ENCODE measurements around the gene TRIM36. TPM values are rescaled to one million over a fixed set of nuclear protein-coding genes. Genes with fewer than 3 reads are reported as not detected.

Gene TRIM36
- total and polyA plus RNA-seq, 10 of the 15 experiments (the other 5 are each of a cell fraction or from before 2014, with no cell fraction given), result 0.01 to 0.09 (median 0.07) TPM; not detected in 6

DNA sequence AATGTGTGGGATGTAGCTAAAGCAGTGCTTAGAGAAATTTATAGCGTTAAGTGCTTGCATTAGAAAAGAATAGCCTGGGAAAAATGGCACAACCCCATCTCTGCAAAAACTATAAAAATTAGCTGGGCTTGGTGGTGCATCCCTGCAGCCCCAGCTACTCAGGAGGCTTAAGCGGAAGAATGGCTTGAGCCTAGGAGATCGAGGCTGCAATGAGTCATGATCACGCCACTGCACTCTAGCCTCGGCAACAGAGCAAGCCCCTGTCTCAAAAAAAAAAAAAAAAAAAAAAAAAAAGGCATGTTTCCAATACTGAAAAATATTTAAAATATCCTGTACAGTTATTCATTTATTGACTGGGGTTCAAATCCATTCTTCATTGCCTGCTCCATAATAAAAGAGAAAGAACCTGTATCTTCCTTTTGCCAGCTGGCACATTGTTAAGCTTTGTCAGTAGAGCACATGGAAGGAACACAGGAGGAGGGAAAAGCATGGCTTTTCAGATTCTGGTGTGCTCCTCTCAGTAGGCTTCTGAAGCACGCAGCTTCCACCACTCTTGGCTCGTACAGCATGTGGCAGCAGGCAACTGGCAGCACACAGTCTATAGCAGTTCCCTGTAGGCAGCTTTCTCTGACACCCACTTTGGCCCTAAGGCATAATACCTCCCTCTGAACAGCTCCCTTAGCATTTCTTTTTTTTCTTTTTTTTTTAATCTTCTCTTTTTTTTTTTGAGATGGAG is 73.5 kb downstream of the TRIM36 start (continued):
- TF ChIP-seq PRDM15 (CRISPR knock-in tag; IDR thresholded peaks at IDR 0.05) (no peak), ZNF622 (IDR thresholded peaks at IDR 0.05) (no peak), BACH1 (IDR thresholded peaks at IDR 0.05; ENCODE audit: borderline replicate concordance) (no peak), STAT1 (conservative IDR thresholded peaks at IDR 0.05) (no peak)
- TF ChIP-seq, protein P1, sequence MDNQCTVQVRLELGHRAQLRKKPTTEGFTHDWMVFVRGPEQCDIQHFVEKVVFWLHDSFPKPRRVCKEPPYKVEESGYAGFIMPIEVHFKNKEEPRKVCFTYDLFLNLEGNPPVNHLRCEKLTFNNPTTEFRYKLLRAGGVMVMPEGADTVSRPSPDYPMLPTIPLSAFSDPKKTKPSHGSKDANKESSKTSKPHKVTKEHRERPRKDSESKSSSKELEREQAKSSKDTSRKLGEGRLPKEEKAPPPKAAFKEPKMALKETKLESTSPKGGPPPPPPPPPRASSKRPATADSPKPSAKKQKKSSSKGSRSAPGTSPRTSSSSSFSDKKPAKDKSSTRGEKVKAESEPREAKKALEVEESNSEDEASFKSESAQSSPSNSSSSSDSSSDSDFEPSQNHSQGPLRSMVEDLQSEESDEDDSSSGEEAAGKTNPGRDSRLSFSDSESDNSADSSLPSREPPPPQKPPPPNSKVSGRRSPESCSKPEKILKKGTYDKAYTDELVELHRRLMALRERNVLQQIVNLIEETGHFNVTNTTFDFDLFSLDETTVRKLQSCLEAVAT (IDR thresholded peaks at IDR 0.05), result no peak

DNA sequence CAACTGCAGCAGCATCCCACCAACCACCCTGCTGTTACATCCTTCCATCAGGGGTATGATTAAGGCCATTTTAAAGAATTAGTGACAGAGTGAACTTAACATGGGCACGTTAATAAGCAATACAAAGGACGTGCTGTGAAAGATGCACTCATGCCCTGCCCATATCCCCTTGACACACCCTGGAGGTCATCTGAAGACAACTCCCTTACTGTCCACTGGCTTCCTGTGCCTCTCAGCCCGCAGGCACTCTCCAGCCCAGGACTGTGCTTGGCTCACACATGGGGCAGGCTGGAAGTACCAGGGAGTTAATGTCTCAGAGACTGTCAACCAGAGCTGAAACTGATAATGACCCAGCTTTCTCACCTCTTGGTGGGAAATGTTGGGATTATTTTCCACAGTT is 81.8 kb downstream of the TRIM36 start:
- intact Hi-C loops (cut with micrococcal nuclease; ENCODE audit: unreplicated experiment), result no loop called here
- FAIRE-seq, result no peak
- ATAC-seq, result no peak
- no peak for DNase-seq (ENCODE audit: low read depth, low spot score)
- Histone ChIP-seq H3K36me3 (ENCODE audit: control insufficient read depth in 2 of 2, insufficient read depth in 2 of 2, low read length in 1 of 2) (no peaks in the 10 kb centered on the region), H3K9ac (ENCODE audit: control insufficient read depth, insufficient read depth, low read length) (no peak overlapping the region), H3K4me3 (no peak overlapping the region), H3K9me3 (replicated peaks; ENCODE audit: control insufficient read depth, insufficient read depth, low read length) (no peaks in the 10 kb centered on the region), H3K27me3 (replicated peaks in 1 of 2; ENCODE audit: control insufficient read depth in 2 of 2, insufficient read depth in 2 of 2, low read length in 1 of 2) (no peaks in the 10 kb centered on the region; a peak in 1 of 4 replicates), H3K4me2 (ENCODE audit: control insufficient read depth, insufficient read depth) (no peak overlapping the region), H3K27ac (ENCODE audit: control insufficient read depth, insufficient read depth) (no peak overlapping the region), H4K20me1 (ENCODE audit: control insufficient read depth, insufficient read depth) (no peaks in the 10 kb centered on the region), H3K79me2 (ENCODE audit: control insufficient read depth, insufficient read depth, low read length) (no peaks in the 10 kb centered on the region), H2AFZ (ENCODE audit: control insufficient read depth, low read depth, low read length) (no peak overlapping the region), H3K4me1 (ENCODE audit: control insufficient read depth, insufficient read depth, low read length) (no peaks in the 10 kb centered on the region)
- WGBS (ENCODE audit: insufficient coverage, insufficient replicate concordance, low lambda C conversion rate, missing lambda C conversion rate), result 47% methylated on average over 3 of the region's 3 CpGs
- RAD21 ChIA-PET (ENCODE audit: unreplicated experiment), result no interaction called here
- POLR2A ChIA-PET, result no interaction called here
- CTCF ChIA-PET, result no interaction called here
- SMC1A ChIA-PET (ENCODE audit: uncharacterized antibody, unreplicated experiment), result no interaction called here
- BruUV-seq (replicated peaks), result no TSS peak
- in situ Hi-C loops (cut with MboI), result no loop called here
- TF ChIP-seq, protein P2, sequence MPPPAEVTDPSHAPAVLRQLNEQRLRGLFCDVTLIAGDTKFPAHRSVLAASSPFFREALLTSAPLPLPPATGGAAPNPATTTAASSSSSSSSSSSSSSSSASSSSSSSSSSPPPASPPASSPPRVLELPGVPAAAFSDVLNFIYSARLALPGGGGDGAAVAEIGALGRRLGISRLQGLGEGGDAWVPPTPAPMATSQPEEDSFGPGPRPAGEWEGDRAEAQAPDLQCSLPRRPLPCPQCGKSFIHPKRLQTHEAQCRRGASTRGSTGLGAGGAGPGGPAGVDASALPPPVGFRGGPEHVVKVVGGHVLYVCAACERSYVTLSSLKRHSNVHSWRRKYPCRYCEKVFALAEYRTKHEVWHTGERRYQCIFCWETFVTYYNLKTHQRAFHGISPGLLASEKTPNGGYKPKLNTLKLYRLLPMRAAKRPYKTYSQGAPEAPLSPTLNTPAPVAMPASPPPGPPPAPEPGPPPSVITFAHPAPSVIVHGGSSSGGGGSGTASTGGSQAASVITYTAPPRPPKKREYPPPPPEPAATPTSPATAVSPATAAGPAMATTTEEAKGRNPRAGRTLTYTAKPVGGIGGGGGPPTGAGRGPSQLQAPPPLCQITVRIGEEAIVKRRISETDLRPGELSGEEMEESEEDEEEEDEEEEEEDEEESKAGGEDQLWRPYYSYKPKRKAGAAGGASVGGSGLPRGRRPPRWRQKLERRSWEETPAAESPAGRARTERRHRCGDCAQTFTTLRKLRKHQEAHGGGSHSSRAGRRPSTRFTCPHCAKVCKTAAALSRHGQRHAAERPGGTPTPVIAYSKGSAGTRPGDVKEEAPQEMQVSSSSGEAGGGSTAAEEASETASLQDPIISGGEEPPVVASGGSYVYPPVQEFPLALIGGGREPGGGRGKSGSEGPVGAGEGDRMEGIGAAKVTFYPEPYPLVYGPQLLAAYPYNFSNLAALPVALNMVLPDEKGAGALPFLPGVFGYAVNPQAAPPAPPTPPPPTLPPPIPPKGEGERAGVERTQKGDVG (CRISPR knock-in tag; IDR thresholded peaks at IDR 0.05), result no peak
- no peak for TF ChIP-seq MYC (IDR thresholded peaks at IDR 0.05; ENCODE audit: insufficient read depth, insufficient read length, insufficient replicate concordance, low read length, severe bottlenecking)
- TF ChIP-seq, protein P3, sequence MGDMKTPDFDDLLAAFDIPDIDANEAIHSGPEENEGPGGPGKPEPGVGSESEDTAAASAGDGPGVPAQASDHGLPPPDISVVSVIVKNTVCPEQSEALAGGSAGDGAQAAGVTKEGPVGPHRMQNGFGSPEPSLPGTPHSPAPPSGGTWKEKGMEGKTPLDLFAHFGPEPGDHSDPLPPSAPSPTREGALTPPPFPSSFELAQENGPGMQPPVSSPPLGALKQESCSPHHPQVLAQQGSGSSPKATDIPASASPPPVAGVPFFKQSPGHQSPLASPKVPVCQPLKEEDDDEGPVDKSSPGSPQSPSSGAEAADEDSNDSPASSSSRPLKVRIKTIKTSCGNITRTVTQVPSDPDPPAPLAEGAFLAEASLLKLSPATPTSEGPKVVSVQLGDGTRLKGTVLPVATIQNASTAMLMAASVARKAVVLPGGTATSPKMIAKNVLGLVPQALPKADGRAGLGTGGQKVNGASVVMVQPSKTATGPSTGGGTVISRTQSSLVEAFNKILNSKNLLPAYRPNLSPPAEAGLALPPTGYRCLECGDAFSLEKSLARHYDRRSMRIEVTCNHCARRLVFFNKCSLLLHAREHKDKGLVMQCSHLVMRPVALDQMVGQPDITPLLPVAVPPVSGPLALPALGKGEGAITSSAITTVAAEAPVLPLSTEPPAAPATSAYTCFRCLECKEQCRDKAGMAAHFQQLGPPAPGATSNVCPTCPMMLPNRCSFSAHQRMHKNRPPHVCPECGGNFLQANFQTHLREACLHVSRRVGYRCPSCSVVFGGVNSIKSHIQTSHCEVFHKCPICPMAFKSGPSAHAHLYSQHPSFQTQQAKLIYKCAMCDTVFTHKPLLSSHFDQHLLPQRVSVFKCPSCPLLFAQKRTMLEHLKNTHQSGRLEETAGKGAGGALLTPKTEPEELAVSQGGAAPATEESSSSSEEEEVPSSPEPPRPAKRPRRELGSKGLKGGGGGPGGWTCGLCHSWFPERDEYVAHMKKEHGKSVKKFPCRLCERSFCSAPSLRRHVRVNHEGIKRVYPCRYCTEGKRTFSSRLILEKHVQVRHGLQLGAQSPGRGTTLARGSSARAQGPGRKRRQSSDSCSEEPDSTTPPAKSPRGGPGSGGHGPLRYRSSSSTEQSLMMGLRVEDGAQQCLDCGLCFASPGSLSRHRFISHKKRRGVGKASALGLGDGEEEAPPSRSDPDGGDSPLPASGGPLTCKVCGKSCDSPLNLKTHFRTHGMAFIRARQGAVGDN (IDR thresholded peaks at IDR 0.05), result no peak

All from GM12878 (cell line).